ENCODE measurements around the gene ARRB1.
A peak's percentile ranks its signal among the peaks of the same experiment; 100 is the strongest.

The ARRB1 gene

DNA sequence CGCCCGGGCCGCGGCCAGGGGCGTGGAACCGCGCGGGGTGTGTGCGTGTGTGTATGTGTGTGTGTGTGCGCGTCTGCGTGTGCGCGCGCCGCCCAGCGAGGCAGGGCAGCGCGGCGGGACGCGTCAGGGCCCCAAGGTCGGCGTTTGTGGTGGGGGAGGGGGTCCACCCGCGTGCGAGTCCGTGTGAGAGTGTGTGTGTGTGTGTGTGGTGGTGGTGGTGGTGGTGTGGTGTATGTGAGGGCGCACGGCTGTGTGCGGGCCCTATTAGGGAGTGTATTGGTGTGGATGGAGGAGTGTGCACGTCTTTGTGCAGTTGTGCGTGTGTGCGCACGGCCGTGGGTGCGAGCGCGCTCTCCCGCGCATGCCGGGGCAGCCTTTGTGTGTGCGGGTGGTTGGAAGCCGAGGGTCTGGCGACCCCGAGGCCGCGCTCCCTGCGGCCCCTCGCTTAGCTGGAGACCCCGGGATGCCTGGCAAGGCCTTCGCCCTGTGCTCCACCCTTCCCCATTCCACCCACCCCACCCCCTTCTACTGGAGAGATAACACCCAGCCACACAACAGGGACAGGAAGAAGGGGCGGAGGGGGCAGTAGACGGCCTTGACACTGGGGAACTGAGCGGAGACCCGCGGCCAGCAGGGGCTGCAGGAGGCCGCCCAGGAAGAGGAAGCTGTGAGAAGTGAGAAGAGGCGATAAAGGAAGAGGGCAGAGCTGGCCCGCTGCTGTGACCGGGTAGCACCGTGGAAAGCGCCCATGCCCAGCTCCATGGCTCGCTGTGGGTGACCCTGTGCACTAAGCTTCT lies 528 bp upstream of the ARRB1 start:
- H3K4me1 ChIP-seq, result peaks cover 52% of the 10 kb centered on the region
- H3K27ac ChIP-seq, result peak overlapping the region; percentile 96
- peak overlapping the region; percentile 93 for H3K9ac ChIP-seq
- H3K36me3 ChIP-seq, result 0 out of 2 replicates have a peak, but pooled peaks cover 10% of the 10 kb centered on the region
- TF ChIP-seq Cebpa-rat (IDR thresholded peaks at IDR 0.05), result no peak
- H3K9me3 ChIP-seq, result no peaks in the 10 kb centered on the region
- H4K20me1 ChIP-seq, result peaks cover 4% of the 10 kb centered on the region; the same call in 1 of the 2 replicates
- peak overlapping the region; percentile 93 for H3K4me2 ChIP-seq
- H3K4me3 ChIP-seq, result peak overlapping the region; percentile 89
- H3K27me3 ChIP-seq, result no peaks in the 10 kb centered on the region

DNA sequence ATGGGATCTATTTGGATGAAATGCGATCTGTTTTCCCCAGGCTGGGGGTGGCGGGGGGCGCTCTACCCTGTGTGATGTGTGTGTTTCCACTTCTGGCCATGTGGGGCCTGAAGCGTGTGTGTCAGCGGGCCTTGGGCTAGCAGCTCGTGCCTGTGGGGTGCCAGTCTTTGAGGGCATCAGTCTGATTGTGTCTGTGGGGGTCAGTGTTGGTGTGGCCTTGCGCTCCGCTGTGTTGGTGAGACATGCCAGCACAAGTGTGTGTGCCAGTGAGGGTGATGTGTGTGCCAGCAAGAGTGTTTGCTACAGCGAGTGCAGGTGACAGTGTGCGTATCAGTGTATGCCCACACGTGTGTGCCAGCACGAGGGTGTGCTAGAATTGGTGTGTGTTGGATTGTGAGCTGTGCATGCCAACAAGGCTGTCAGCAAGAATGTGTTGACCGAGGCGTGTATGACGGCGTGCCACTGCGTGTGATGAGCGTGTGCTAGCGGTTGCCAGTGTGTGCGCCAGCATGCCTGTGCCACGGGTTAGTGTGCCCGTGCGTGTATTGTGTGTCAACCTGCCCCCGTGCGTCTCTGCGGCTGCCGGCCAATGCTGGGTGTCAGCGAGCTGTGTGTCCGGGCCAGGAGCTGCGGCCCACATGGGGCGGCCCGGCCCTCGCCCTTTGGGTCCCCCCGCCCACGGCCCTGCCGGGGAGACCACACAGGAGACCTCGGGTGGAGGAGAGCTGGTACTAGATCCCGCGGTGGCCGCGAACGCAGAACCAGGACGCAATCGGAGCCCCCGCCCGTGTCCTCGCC lies 519 bp downstream of the ARRB1 start:
- H3K4me3 ChIP-seq, result peak overlapping the region; percentile 89
- 0 out of 2 replicates have a peak, but pooled peaks cover 10% of the 10 kb centered on the region for H3K36me3 ChIP-seq
- peaks cover 6% of the 10 kb centered on the region; the same call in 1 of the 2 replicates for H4K20me1 ChIP-seq
- H3K9me3 ChIP-seq, result no peaks in the 10 kb centered on the region
- H3K4me2 ChIP-seq, result peak overlapping the region; percentile 93
- peak overlapping the region; percentile 96 for H3K27ac ChIP-seq
- peaks cover 63% of the 10 kb centered on the region for H3K4me1 ChIP-seq
- no peak for TF ChIP-seq Cebpa-rat (IDR thresholded peaks at IDR 0.05)
- no peaks in the 10 kb centered on the region for H3K27me3 ChIP-seq
- H3K9ac ChIP-seq, result peak overlapping the region; percentile 93

DNA sequence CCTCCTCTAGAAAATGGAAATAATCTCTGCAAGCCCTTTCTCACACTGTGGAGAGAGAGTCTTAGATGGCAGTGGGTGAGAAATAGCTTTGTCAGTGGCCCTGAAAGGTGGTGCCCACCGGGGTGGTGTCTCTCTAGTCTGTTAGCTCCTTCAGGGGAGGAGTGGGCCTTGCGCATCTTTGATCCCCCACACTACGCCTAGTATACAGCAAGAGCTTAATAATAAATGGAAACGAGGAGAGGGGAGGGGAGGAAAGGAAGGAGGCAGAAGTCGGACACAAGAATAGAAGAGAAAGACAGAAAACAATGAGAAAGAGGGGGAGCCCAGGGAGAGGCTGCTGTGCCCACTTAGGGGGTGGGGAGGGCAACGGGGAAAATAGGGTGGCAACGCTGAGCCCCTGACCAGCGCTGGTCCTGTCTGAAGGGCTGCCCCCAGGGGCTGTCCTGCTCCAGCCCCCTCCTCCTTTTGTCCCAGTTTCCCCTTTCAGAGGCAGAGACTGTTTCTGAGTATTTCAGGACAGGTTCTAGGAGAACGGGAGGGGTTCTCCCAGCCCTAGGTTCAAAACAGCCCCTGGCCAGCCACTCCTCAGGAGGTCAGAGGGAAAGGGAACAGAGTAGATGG lies 1.2 kb downstream of the ARRB1 start:
- H3K36me3 ChIP-seq, result 0 out of 2 replicates have a peak, but pooled peaks cover 10% of the 10 kb centered on the region
- H3K27ac ChIP-seq, result peak overlapping the region; percentile 96
- H4K20me1 ChIP-seq, result peaks cover 6% of the 10 kb centered on the region; the same call in 1 of the 2 replicates
- TF ChIP-seq Cebpa-rat (IDR thresholded peaks at IDR 0.05), result no peak
- peak overlapping the region; percentile 89 for H3K4me3 ChIP-seq
- H3K9ac ChIP-seq, result peak overlapping the region; percentile 93
- H3K27me3 ChIP-seq, result no peaks in the 10 kb centered on the region
- H3K4me2 ChIP-seq, result peak overlapping the region; percentile 93
- no peaks in the 10 kb centered on the region for H3K9me3 ChIP-seq
- H3K4me1 ChIP-seq, result peaks cover 70% of the 10 kb centered on the region

DNA sequence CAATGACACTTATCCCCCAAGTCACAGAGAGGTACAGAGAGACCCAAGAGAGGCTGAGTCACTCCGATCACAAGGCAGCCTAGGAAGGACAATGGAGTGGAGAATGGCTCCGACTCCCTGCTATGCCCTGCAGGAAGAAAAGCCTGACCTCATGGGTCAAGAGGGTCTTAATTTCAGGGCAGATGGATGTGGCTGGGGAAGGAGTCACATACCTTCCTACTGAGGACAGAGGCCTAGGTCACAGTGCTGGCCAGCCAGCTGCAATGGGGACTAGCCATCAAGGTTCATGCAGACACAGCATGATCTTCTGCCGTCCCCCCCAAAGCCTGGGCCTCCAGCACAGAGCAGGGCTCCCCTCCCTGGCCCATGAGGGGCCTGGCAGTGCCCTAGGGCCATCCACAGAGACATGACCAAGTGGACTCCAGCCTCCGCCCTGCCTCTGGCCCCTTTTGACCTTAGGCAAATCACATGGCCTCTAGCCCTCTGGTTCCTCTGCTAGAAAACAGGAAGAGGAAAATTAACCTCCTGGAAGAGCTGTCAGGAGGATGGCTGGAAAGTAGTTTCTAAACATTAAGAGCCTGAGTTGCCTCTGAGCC lies 1.8 kb downstream of the ARRB1 start:
- peak overlapping the region; percentile 93 for H3K9ac ChIP-seq
- TF ChIP-seq Cebpa-rat (IDR thresholded peaks at IDR 0.05), result no peak
- peak overlapping the region; percentile 96 for H3K27ac ChIP-seq
- H4K20me1 ChIP-seq, result peaks cover 6% of the 10 kb centered on the region; the same call in 1 of the 2 replicates
- H3K4me1 ChIP-seq, result peaks cover 76% of the 10 kb centered on the region
- H3K4me3 ChIP-seq, result peak overlapping the region; percentile 89
- peak overlapping the region; percentile 93 for H3K4me2 ChIP-seq
- H3K27me3 ChIP-seq, result no peaks in the 10 kb centered on the region
- no peaks in the 10 kb centered on the region for H3K9me3 ChIP-seq
- 0 out of 2 replicates have a peak, but pooled peaks cover 10% of the 10 kb centered on the region for H3K36me3 ChIP-seq

DNA sequence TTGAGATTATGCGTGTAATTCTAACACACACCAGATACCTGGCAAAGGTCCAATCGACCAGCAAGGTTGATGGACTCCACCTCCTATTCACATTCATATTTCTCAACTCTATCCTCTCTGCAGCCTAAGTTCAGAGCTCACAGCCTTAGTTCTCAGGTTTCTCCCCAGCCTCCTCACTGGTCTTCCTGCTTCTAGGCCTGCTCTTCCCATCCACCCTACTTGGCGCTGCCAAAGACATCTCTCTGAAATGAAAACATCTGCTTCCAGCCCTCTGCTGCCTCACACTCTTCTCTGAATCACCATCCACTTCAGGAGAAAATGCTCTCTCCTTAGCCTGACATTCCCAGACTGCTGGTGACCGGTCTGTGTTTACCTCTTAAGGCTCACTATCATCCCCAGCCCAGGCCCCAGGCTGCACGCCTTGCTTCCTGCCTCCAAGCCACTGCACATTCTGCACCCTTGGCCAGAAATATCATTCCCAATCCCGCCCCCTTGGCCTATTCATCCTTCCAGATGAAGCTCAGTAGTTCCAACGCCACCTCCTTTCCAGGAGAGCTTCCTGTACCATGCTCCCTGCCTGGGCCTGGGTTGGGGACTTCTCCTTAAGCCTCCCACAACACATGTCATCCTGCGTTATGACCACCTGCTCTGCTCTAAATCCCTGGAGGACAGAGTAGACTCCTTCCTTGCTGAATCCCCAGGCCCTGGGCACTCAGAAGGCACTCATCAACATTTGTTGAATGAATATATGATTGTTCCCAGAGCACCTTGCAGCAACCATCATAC lies 3.5 kb downstream of the ARRB1 start:
- Histone ChIP-seq H3K4me3 (no peak overlapping the region), H3K27ac (peak overlapping the region; percentile 96), H3K4me1 (peaks cover 88% of the 10 kb centered on the region), H3K9me3 (no peaks in the 10 kb centered on the region), H4K20me1 (peaks cover 6% of the 10 kb centered on the region; the same call in 1 of the 2 replicates), H3K36me3 (0 out of 2 replicates have a peak, but pooled peaks cover 10% of the 10 kb centered on the region), H3K9ac (peak overlapping the region; percentile 93; the same call in 1 of the 2 replicates), H3K4me2 (peak overlapping the region; percentile 93), H3K27me3 (no peaks in the 10 kb centered on the region)
- TF ChIP-seq Cebpa-rat (IDR thresholded peaks at IDR 0.05), result no peak

GRCh38 chr11:75346912-75347647 lies 4.4 kb downstream of the ARRB1 start:
- Histone ChIP-seq H4K20me1 (peaks cover 6% of the 10 kb centered on the region; the same call in 1 of the 2 replicates), H3K36me3 (0 out of 2 replicates have a peak, but pooled peaks cover 18% of the 10 kb centered on the region), H3K27ac (peak overlapping the region; percentile 96), H3K27me3 (no peaks in the 10 kb centered on the region), H3K9me3 (no peaks in the 10 kb centered on the region), H3K4me3 (peak overlapping the region; percentile 51; the same call in 1 of the 2 replicates), H3K9ac (peak overlapping the region; percentile 93), H3K4me2 (peak overlapping the region; percentile 93), H3K4me1 (peaks cover 88% of the 10 kb centered on the region)
- no peak for TF ChIP-seq Cebpa-rat (IDR thresholded peaks at IDR 0.05)

- no peak for TF ChIP-seq Cebpa-rat (IDR thresholded peaks at IDR 0.05)
- H3K9me3 ChIP-seq, result no peaks in the 10 kb centered on the region
- H3K4me3 ChIP-seq, result peak overlapping the region; percentile 51
- H4K20me1 ChIP-seq, result peaks cover 6% of the 10 kb centered on the region; the same call in 1 of the 2 replicates
- H3K36me3 ChIP-seq, result 0 out of 2 replicates have a peak, but pooled peaks cover 18% of the 10 kb centered on the region
- peaks cover 96% of the 10 kb centered on the region for H3K4me1 ChIP-seq
- peak overlapping the region; percentile 93 for H3K9ac ChIP-seq
- H3K27ac ChIP-seq, result peak overlapping the region; percentile 96
- peak overlapping the region; percentile 93 for H3K4me2 ChIP-seq
- no peaks in the 10 kb centered on the region for H3K27me3 ChIP-seq
Measured at GRCh38 chr11:75346296-75346695, 5.2 kb downstream of the ARRB1 start.

Data from BLaER1 (cell line).